CD4-positive, alpha-beta T cell (primary cell): ENCODE results near the gene EPM2A. TPM values are rescaled to one million over a fixed set of nuclear protein-coding genes. Genes with fewer than 3 reads are reported as not detected.

Source experiments
- ATAC-seq: fragments of 200-7000 bp; cut with Tn5 transposase; one replicate; pipeline ENCODE4 v1.10.0; 2022; ENCODE audit warnings: mild to moderate bottlenecking; ENCODE audit not compliant: poor library complexity
- CTCF ChIA-PET: fragments of 350-600 bp; sonication (Branson Sonifier 250); formaldehyde crosslinking; loops from one replicate; lab custom pipeline; 2021; ENCODE audit warnings: antibody characterized with exemption, inconsistent platforms; lab: Charles Lee
- POLR2A ChIA-PET: fragments of 350-600 bp; sonication (Branson Sonifier 250); formaldehyde crosslinking; loops from one replicate; lab custom pipeline; 2021; ENCODE audit warnings: antibody characterized with exemption, inconsistent platforms; lab: Charles Lee
- DNase-seq, 14 experiments: peaks; one replicate each; pipeline ENCODE4 v3.0.0-alpha.2; 2013 to 2020; ENCODE audit warnings: mixed read lengths in 2 of 14
- H3K27ac ChIP-seq, 2 donors: one replicate each; pipeline versions ENCODE4 v1.5.1 to v1.7.0; 2013; ENCODE audit warnings: low read length in 2 of 2, low read depth in 1 of 2, mild to moderate bottlenecking in 1 of 2
- H3K27me3 ChIP-seq, 2 experiments: 1 replicate in 1 of 2; 2 replicates in 1 of 2; pipeline versions ENCODE4 v1.6.1 to v1.7.0; 2013; ENCODE audit warnings: low read length in 2 of 2, control low read depth in 1 of 2, mild to moderate bottlenecking in 1 of 2, moderate library complexity in 1 of 2; ENCODE audit not compliant: insufficient read depth in 2 of 2, control insufficient read depth in 1 of 2
- H3K36me3 ChIP-seq: one replicate; pipeline ENCODE4 v1.6.1; 2013; ENCODE audit warnings: low read length, control low read depth; ENCODE audit not compliant: insufficient read depth
- H3K4me1 ChIP-seq: one replicate; pipeline ENCODE4 v1.6.1; 2013; ENCODE audit warnings: low read length, control low read depth; ENCODE audit not compliant: insufficient read depth
- H3K4me3 ChIP-seq: one replicate; pipeline ENCODE4 v1.5.1; 2013; ENCODE audit warnings: mild to moderate bottlenecking, low read length, moderate library complexity
- H3K9me3 ChIP-seq, 2 experiments: 1 replicate in 1 of 2; 2 replicates in 1 of 2; pipeline versions ENCODE4 v1.6.1 to v1.7.0; 2013; ENCODE audit warnings: low read length in 2 of 2, mild to moderate bottlenecking in 2 of 2, control low read depth in 1 of 2, moderate library complexity in 1 of 2; ENCODE audit not compliant: control insufficient read depth in 1 of 2, insufficient read depth in 1 of 2
- H3K27ac Mint-ChIP-seq: one replicate; pipeline ENCODE4 v1.8.0; 2020; ENCODE audit warnings: mixed read lengths
- H3K27me3 Mint-ChIP-seq: one replicate; pipeline ENCODE4 v1.8.0; 2021; ENCODE audit warnings: mixed read lengths
- H3K36me3 Mint-ChIP-seq: one replicate; pipeline ENCODE4 v1.8.0; 2021; ENCODE audit warnings: low read depth, mixed read lengths
- H3K4me1 Mint-ChIP-seq: one replicate; pipeline ENCODE4 v1.8.0; 2021; ENCODE audit warnings: low read depth, mixed read lengths
- H3K4me3 Mint-ChIP-seq: one replicate; pipeline ENCODE4 v1.8.0; 2020; ENCODE audit warnings: mild to moderate bottlenecking, mixed read lengths
- H3K9me3 Mint-ChIP-seq: one replicate; pipeline ENCODE4 v1.8.0; 2020; ENCODE audit warnings: mixed read lengths
- intact Hi-C, 2 experiments: fragments of 100-400 bp; cut with DNase I in 1 of 2; cut with micrococcal nuclease in 1 of 2; formaldehyde crosslinking; loops; one replicate each; pipeline versions ENCODE4 v1.15.1 to v1.9.0; 2023 to 2025; cut with DNase I, micrococcal nuclease
- total RNA-seq, 174 experiments: library from RNA in 2 of 174; stranded (reverse) in 2 of 174; gene quantifications; one replicate each; pipeline ENCODE4 v1.2.3 and lab custom pipeline; 2021 to 2026
- TF ChIP-seq, protein P1 (sequence below): fragments of 200-600 bp; IDR thresholded peaks from one replicate; pipeline ENCODE4 v1.8.0; 2022; ENCODE audit warnings: antibody characterized with exemption, mild to moderate bottlenecking

EPM2A gene
- total RNA-seq, 2 experiments from 2014 or later: 5.0 to 5.7 TPM

DNA sequence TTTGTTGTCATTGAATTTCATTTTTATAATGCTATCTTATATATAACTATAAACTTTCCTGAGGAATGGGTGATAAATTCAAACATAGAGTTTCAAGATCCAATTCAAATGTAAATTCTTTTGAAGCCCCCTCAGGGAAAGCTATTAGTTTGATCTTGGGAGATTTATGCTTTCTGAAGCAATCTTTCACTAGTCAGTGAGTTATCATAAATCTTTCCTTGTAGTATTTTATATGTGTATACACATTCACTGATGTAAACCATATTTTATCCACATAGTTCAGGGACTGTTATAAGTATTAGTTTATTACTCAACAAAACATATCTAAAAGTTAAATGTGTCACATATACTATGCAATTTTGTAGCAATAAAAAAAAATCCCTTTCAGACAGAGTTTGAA lies 2.9 kb upstream of the EPM2A start:
- H3K27me3 ChIP-seq: no peaks in the 10 kb centered on the region
- Mint-ChIP-seq H3K4me3 (no peak overlapping the region), H3K4me1 (peaks cover 16% of the 10 kb centered on the region), H3K36me3 (peaks cover 11% of the 10 kb centered on the region), H3K27me3 (no peaks in the 10 kb centered on the region), H3K27ac (no peak overlapping the region), H3K9me3 (no peaks in the 10 kb centered on the region)
- CTCF ChIA-PET: interaction anchor here (0.6 to 1.1 kb wide), 2 partner anchors 8 to 105 kb away, joined by 3 read pairs; no protein-coding TSS in a partner anchor
- intact Hi-C loops: loop anchor here (5.0 to 10.0 kb wide), 2 partner anchors 224 to 227 kb away; partner anchors contain the start of gene SHPRH (in 2 of the 2)
- H3K36me3 ChIP-seq: no peaks in the 10 kb centered on the region
- TF ChIP-seq, protein P1, sequence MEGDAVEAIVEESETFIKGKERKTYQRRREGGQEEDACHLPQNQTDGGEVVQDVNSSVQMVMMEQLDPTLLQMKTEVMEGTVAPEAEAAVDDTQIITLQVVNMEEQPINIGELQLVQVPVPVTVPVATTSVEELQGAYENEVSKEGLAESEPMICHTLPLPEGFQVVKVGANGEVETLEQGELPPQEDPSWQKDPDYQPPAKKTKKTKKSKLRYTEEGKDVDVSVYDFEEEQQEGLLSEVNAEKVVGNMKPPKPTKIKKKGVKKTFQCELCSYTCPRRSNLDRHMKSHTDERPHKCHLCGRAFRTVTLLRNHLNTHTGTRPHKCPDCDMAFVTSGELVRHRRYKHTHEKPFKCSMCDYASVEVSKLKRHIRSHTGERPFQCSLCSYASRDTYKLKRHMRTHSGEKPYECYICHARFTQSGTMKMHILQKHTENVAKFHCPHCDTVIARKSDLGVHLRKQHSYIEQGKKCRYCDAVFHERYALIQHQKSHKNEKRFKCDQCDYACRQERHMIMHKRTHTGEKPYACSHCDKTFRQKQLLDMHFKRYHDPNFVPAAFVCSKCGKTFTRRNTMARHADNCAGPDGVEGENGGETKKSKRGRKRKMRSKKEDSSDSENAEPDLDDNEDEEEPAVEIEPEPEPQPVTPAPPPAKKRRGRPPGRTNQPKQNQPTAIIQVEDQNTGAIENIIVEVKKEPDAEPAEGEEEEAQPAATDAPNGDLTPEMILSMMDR: no peak
- POLR2A ChIA-PET: no interaction called here
- no peak overlapping the region for H3K4me3 ChIP-seq
- no peaks in the 10 kb centered on the region for H3K9me3 ChIP-seq
- DNase-seq (no peak), ATAC-seq (no peak)
- no peaks in the 10 kb centered on the region for H3K4me1 ChIP-seq
- H3K27ac ChIP-seq: no peak overlapping the region

DNA sequence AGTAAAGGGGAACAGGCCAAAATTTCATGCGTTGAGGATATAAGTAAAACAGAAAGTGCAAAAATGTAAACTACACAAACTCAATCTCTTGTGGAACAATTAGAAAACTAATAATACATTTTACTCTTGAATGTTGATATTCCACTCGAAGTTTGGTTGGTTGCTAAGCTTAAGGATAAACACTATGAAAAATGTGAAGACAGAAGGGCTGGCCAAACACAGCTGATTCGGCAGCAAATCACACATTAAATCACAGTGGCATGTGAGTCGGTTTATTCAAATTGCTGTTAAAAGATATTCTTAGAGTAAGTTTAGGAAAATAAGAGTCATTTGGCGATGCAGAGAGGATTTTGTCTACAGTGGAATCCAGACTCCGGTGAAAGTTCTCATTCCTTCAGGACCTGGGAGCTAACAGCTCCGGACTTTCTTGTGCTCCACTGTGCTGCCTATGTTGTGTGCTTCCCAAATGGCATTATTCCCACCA lies 1.4 kb upstream of the EPM2A start:
- TF ChIP-seq, protein P1: no peak
- no peaks in the 10 kb centered on the region for H3K27me3 ChIP-seq
- Mint-ChIP-seq H3K4me3 (peak overlapping the region; percentile 99), H3K36me3 (peaks cover 11% of the 10 kb centered on the region), H3K9me3 (no peaks in the 10 kb centered on the region), H3K27me3 (no peaks in the 10 kb centered on the region), H3K27ac (peak overlapping the region; percentile 98), H3K4me1 (peaks cover 16% of the 10 kb centered on the region)
- no peaks in the 10 kb centered on the region for H3K4me1 ChIP-seq
- H3K27ac ChIP-seq: peak overlapping the region in 1 of 2 donors; percentile 83
- ChIA-PET CTCF (interaction anchor here (0.8 kb wide), 1 partner anchor 78 kb away, joined by 3 read pairs; the partner anchor contains the start of gene FBXO30), POLR2A (interaction anchor here (1.0 to 3.9 kb wide), 4 partner anchors 75 to 228 kb away, joined by 3 to 60 read pairs (median 24); partner anchors contain the start of genes FBXO30 and SHPRH)
- no peak for ATAC-seq
- intact Hi-C loops: loop anchor here (2.0 to 10.0 kb wide), 3 partner anchors 78 to 228 kb away; partner anchors contain the start of genes SHPRH (in 2 of the 2) and FBXO30 (in 1 of the 2)
- H3K36me3 ChIP-seq: no peaks in the 10 kb centered on the region
- DNase-seq: no peak
- no peak overlapping the region for H3K4me3 ChIP-seq
- H3K9me3 ChIP-seq: no peaks in the 10 kb centered on the region

DNA sequence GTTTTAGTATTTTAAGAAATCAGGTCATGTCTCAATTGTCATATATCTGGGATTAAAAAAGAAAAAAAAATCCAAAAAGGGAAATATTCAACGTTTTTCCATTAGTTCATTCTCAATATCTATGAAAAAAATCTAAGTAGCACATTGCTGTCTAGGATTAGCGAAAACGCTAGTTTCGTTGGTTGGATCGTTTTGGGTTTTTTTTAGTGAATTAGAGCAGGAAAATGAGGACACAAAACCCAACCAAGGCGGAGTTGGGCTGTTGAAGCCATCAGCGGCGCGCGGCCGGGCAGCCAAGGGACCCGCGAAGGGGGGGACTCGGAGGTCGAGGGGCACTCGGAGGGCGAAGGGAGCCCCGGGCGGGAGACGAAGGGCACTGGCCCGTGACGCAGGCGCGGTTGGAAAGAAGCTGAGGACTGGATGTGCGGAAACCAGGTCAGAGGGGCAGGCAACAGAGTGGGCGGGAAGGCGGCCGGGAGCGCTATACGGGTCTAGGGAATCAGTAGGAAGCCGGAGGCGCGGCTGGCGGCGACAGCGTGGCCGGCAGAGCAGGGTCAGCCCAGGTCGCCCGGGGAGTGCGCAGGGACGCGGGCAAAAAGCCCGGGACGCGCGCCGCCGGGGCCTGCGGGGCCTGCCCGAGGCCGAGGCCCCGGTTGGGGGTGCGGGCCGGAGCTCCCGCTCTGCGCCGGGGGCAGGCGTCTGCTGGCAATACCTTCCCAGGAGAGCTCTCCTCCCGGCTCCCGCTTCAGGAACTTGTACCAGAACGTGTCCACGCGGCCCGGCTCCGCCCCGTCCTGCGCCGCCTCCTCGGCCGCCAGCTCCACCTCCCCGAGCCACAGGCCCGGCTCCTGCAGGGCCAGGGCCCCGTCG lies 599 bp downstream of the EPM2A start:
- Histone ChIP-seq H3K4me1 (no peaks in the 10 kb centered on the region), H3K4me3 (peak overlapping the region; percentile 71), H3K27ac (peak overlapping the region; percentile 6 to 13), H3K27me3 (no peaks in the 10 kb centered on the region), H3K9me3 (no peaks in the 10 kb centered on the region), H3K36me3 (no peaks in the 10 kb centered on the region)
- TF ChIP-seq, protein P1: no peak
- no peaks in the 10 kb centered on the region for H3K9me3 Mint-ChIP-seq
- peaks cover 16% of the 10 kb centered on the region for H3K4me1 Mint-ChIP-seq
- ATAC-seq: peak; percentile 59
- CTCF ChIA-PET: interaction anchor here (1.0 kb wide), 1 partner anchor 77 kb away, joined by 3 read pairs; no protein-coding TSS in a partner anchor
- POLR2A ChIA-PET: interaction anchor here (0.6 to 3.9 kb wide), 12 partner anchors 8 to 1470 kb away, joined by 3 to 60 read pairs (median 4); partner anchors contain the start of genes FBXO30, SHPRH and STXBP5
- H3K4me3 Mint-ChIP-seq: peak overlapping the region; percentile 100
- no peaks in the 10 kb centered on the region for H3K27me3 Mint-ChIP-seq
- intact Hi-C loops: loop anchor here (2.0 to 10.0 kb wide), 3 partner anchors 80 to 230 kb away; partner anchors contain the start of genes SHPRH (in 2 of the 2) and FBXO30 (in 1 of the 2)
- peaks cover 16% of the 10 kb centered on the region for H3K36me3 Mint-ChIP-seq
- DNase-seq: peak; percentile 33 to 75 (median 54)
- H3K27ac Mint-ChIP-seq: peak overlapping the region; percentile 100
